Testis (tissue), 2 donors: ENCODE measurements around the gene PROKR2.

Source experiments
- POLR2A ChIP-seq: fragments of 450-650 bp; IDR thresholded peaks from one replicate; pipeline ENCODE4 v1.6.1; 2017; ENCODE audit warnings: antibody characterized with exemption, mild to moderate bottlenecking, moderate library complexity
- TF ChIP-seq, protein P1 (sequence below), 3 experiments: fragments of 450-650 bp in 2 of 3; fragments of 200-600 bp in 1 of 3; sonication (generic) in 1 of 3; IDR thresholded peaks; one replicate each; pipeline ENCODE4 v1.5.1; 2016 to 2019; ENCODE audit warnings: antibody characterized with exemption in 3 of 3, mild to moderate bottlenecking in 2 of 3, moderate library complexity in 1 of 3

DNA sequence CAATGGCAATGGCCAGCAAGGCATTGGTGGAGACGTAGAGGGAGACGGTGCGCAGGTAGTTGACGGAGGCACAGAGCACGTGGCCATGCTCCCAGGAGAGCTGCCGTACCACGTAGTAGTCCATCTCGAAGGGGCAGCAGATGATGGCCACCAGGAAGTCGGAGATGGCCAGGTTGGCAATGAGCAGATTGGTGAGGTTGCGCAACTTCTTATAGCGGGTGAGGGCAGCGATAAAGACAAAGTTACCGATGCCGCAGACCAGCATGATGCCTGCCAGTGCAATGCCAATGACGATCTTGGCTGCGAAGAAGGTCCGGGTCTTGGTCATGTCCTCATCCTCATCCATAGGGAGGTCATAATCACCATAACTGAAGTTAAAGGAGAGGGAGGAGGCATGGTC lies 2.8 kb downstream of the PROKR2 start:
- TF ChIP-seq, protein P1, sequence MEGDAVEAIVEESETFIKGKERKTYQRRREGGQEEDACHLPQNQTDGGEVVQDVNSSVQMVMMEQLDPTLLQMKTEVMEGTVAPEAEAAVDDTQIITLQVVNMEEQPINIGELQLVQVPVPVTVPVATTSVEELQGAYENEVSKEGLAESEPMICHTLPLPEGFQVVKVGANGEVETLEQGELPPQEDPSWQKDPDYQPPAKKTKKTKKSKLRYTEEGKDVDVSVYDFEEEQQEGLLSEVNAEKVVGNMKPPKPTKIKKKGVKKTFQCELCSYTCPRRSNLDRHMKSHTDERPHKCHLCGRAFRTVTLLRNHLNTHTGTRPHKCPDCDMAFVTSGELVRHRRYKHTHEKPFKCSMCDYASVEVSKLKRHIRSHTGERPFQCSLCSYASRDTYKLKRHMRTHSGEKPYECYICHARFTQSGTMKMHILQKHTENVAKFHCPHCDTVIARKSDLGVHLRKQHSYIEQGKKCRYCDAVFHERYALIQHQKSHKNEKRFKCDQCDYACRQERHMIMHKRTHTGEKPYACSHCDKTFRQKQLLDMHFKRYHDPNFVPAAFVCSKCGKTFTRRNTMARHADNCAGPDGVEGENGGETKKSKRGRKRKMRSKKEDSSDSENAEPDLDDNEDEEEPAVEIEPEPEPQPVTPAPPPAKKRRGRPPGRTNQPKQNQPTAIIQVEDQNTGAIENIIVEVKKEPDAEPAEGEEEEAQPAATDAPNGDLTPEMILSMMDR (IDR thresholded peaks at IDR 0.05): no peak
- no peak for TF ChIP-seq POLR2A
